Activated T-helper 17 cell treated with anti-CD3 and anti-CD28 coated beads, Interleukin-2, amount 50 U/mL, for 72 hours (primary cell): Measurements from ENCODE around the gene JHY. TPM values are rescaled to one million over a fixed set of nuclear protein-coding genes. Genes with fewer than 3 reads are reported as not detected.

Experiments
- ATAC-seq: fragments of 150-1000 bp; cut with Tn5 transposase; replicated peaks from 2 replicates; pipeline ENCODE4 v1.10.0; 2021; ENCODE audit warnings: mild to moderate bottlenecking, moderate library complexity
- H3K27ac Mint-ChIP-seq: one replicate; pipeline ENCODE4 v1.8.0; 2022; ENCODE audit warnings: mixed read lengths
- H3K27me3 Mint-ChIP-seq: one replicate; pipeline ENCODE4 v1.8.0; 2022; ENCODE audit warnings: mixed read lengths
- H3K36me3 Mint-ChIP-seq: one replicate; pipeline ENCODE4 v1.8.0; 2022; ENCODE audit warnings: low read depth, mild to moderate bottlenecking, mixed read lengths
- H3K4me1 Mint-ChIP-seq: one replicate; pipeline ENCODE4 v1.8.0; 2022; ENCODE audit warnings: mixed read lengths
- H3K4me3 Mint-ChIP-seq: one replicate; pipeline ENCODE4 v1.8.0; 2022; ENCODE audit warnings: mild to moderate bottlenecking, mixed read lengths
- H3K9me3 Mint-ChIP-seq: one replicate; pipeline ENCODE4 v1.8.0; 2022; ENCODE audit warnings: mixed read lengths
- total RNA-seq, 2 donors: library from RNA; stranded (reverse); gene quantifications; one replicate each; pipeline ENCODE4 v1.2.3, GENCODE V29; 2022

JHY gene
- total RNA-seq, 2 donors from 2014 or later: 1.2 to 1.5 TPM

GRCh38 chr11:122954455-122954854, 71.9 kb downstream of the JHY start:
- no peaks in the 10 kb centered on the region for H3K27me3 Mint-ChIP-seq
- peaks cover 1% of the 10 kb centered on the region for H3K4me1 Mint-ChIP-seq
- H3K27ac Mint-ChIP-seq: no peak overlapping the region
- H3K36me3 Mint-ChIP-seq: no peaks in the 10 kb centered on the region
- no peak overlapping the region for H3K4me3 Mint-ChIP-seq
- no peaks in the 10 kb centered on the region for H3K9me3 Mint-ChIP-seq
- no peak for ATAC-seq

GRCh38 chr11:122963961-122964360, 81.4 kb downstream of the JHY start:
- Mint-ChIP-seq H3K27me3 (peaks cover 39% of the 10 kb centered on the region), H3K4me3 (no peak overlapping the region), H3K27ac (no peak overlapping the region), H3K36me3 (peaks cover 4% of the 10 kb centered on the region), H3K4me1 (no peaks in the 10 kb centered on the region), H3K9me3 (no peaks in the 10 kb centered on the region)
- no peak for ATAC-seq

- Mint-ChIP-seq H3K4me1 (peaks cover 10% of the 10 kb centered on the region), H3K36me3 (peaks cover 6% of the 10 kb centered on the region), H3K9me3 (peaks cover 4% of the 10 kb centered on the region), H3K27ac (no peak overlapping the region), H3K4me3 (peak overlapping the region; percentile 22), H3K27me3 (peaks cover 72% of the 10 kb centered on the region)
- no peak for ATAC-seq
Observed at GRCh38 chr11:122976061-122976733, 93.6 kb downstream of the JHY start.

GRCh38 chr11:122976734-122977469, 94.3 kb downstream of the JHY start:
- Mint-ChIP-seq H3K4me1 (peaks cover 10% of the 10 kb centered on the region), H3K9me3 (peaks cover 4% of the 10 kb centered on the region), H3K36me3 (peaks cover 6% of the 10 kb centered on the region), H3K4me3 (peak overlapping the region; percentile 22), H3K27ac (no peak overlapping the region), H3K27me3 (peaks cover 75% of the 10 kb centered on the region)
- ATAC-seq: no peak

GRCh38 chr11:122977470-122978298, 95.1 kb downstream of the JHY start:
- Mint-ChIP-seq H3K27me3 (peaks cover 79% of the 10 kb centered on the region), H3K36me3 (peaks cover 12% of the 10 kb centered on the region), H3K4me1 (peaks cover 11% of the 10 kb centered on the region), H3K9me3 (peaks cover 7% of the 10 kb centered on the region), H3K4me3 (peak overlapping the region; percentile 22), H3K27ac (no peak overlapping the region)
- no peak for ATAC-seq

GRCh38 chr11:122978299-122978620, 95.7 kb downstream of the JHY start:
- Mint-ChIP-seq H3K27me3 (peaks cover 82% of the 10 kb centered on the region), H3K36me3 (peaks cover 18% of the 10 kb centered on the region), H3K4me1 (peaks cover 16% of the 10 kb centered on the region), H3K9me3 (peaks cover 11% of the 10 kb centered on the region), H3K27ac (no peak overlapping the region), H3K4me3 (no peak overlapping the region)
- ATAC-seq: no peak

GRCh38 chr11:122979103-122979814, 96.7 kb downstream of the JHY start:
- no peak for ATAC-seq
- Mint-ChIP-seq H3K4me3 (no peak overlapping the region), H3K36me3 (peaks cover 18% of the 10 kb centered on the region), H3K9me3 (peaks cover 11% of the 10 kb centered on the region), H3K4me1 (peaks cover 19% of the 10 kb centered on the region), H3K27me3 (peaks cover 79% of the 10 kb centered on the region), H3K27ac (no peak overlapping the region)

- Mint-ChIP-seq H3K27me3 (peaks cover 78% of the 10 kb centered on the region), H3K4me3 (no peak overlapping the region), H3K4me1 (peaks cover 19% of the 10 kb centered on the region), H3K9me3 (peaks cover 11% of the 10 kb centered on the region), H3K27ac (no peak overlapping the region), H3K36me3 (peaks cover 18% of the 10 kb centered on the region)
- ATAC-seq: no peak
Observed at GRCh38 chr11:122979815-122980595, 97.4 kb downstream of the JHY start.

- Mint-ChIP-seq H3K9me3 (peaks cover 11% of the 10 kb centered on the region), H3K4me3 (no peak within 1 kb of the TSS), H3K4me1 (peaks cover 19% of the 10 kb centered on the region), H3K36me3 (peaks cover 18% of the 10 kb centered on the region), H3K27ac (no peak within 1 kb of the TSS), H3K27me3 (peaks cover 79% of the 10 kb centered on the region)
- ATAC-seq: peak; percentile 37
Observed at GRCh38 chr11:122981388-122982264, 99.1 kb downstream of the JHY start, which contains the start of gene BSX. BSX (minus strand) TSS chr11:122981834; CDS start chr11:122981671, 163 bp downstream.

- Mint-ChIP-seq H3K9me3 (peaks cover 6% of the 10 kb centered on the region), H3K27ac (no peak overlapping the region), H3K4me1 (peaks cover 9% of the 10 kb centered on the region), H3K4me3 (peak overlapping the region; percentile 64), H3K36me3 (peaks cover 12% of the 10 kb centered on the region), H3K27me3 (peaks cover 76% of the 10 kb centered on the region)
- no peak for ATAC-seq
Observed at GRCh38 chr11:122983438-122984185, 101.1 kb downstream of the JHY start.

GRCh38 chr11:122984186-122985011, 101.8 kb downstream of the JHY start:
- Mint-ChIP-seq H3K27me3 (peaks cover 72% of the 10 kb centered on the region), H3K27ac (no peak overlapping the region), H3K36me3 (peaks cover 12% of the 10 kb centered on the region)

GRCh38 chr11:122995526-122995925, 113.0 kb downstream of the JHY start:
- ATAC-seq: no peak
- Mint-ChIP-seq H3K36me3 (no peaks in the 10 kb centered on the region), H3K4me3 (no peak overlapping the region), H3K27me3 (peaks cover 39% of the 10 kb centered on the region), H3K9me3 (no peaks in the 10 kb centered on the region), H3K4me1 (no peaks in the 10 kb centered on the region), H3K27ac (no peak overlapping the region)

More at GRCh38 chr11:122984186-122985011, 101.8 kb downstream of the JHY start:
- Mint-ChIP-seq H3K4me1 (peaks cover 9% of the 10 kb centered on the region), H3K4me3 (peak overlapping the region; percentile 64), H3K9me3 (peaks cover 6% of the 10 kb centered on the region)
- ATAC-seq: peak; percentile 31
